Adipocyte (in vitro differentiated cells): Measurements from ENCODE around the gene UNC5B.

Source experiments
- DNase-seq: peaks from one replicate; pipeline ENCODE4 v3.0.0-alpha.2; 2015; ENCODE audit warnings: low read depth
- H3K27me3 ChIP-seq: replicated peaks from 2 replicates; pipeline ENCODE4 v1.7.0; 2013; ENCODE audit warnings: mild to moderate bottlenecking, low read length, moderate library complexity; ENCODE audit not compliant: control insufficient read depth, insufficient read depth
- H3K36me3 ChIP-seq: 2 replicates; pipeline ENCODE4 v1.7.0; 2013; ENCODE audit warnings: low read length, mild to moderate bottlenecking, moderate library complexity; ENCODE audit not compliant: control insufficient read depth, insufficient read depth, severe bottlenecking
- H3K4me1 ChIP-seq: 2 replicates; pipeline ENCODE4 v1.7.0; 2013; ENCODE audit warnings: mild to moderate bottlenecking, low read length, moderate library complexity; ENCODE audit not compliant: control insufficient read depth, insufficient read depth
- H3K4me3 ChIP-seq: 2 replicates; pipeline ENCODE4 v1.7.0; 2013; ENCODE audit warnings: mild to moderate bottlenecking, low read length, moderate library complexity
- H3K9ac ChIP-seq: 2 replicates; pipeline ENCODE4 v1.7.0; 2013; ENCODE audit warnings: mild to moderate bottlenecking, low read length, moderate library complexity
- H3K9me3 ChIP-seq: 2 replicates; pipeline ENCODE4 v1.7.0; 2013; ENCODE audit warnings: mild to moderate bottlenecking, low read length, moderate library complexity; ENCODE audit not compliant: control insufficient read depth

UNC5B gene

GRCh38 chr10:71321386-71321785 is 109.0 kb downstream of the UNC5B start:
- Histone ChIP-seq H3K4me3 (no peak overlapping the region), H3K36me3 (peaks cover 20% of the 10 kb centered on the region), H3K9me3 (no peaks in the 10 kb centered on the region), H3K27me3 (no peaks in the 10 kb centered on the region), H3K4me1 (peaks cover 6% of the 10 kb centered on the region), H3K9ac (no peak overlapping the region)
- DNase-seq = no peak

GRCh38 chr10:71323407-71323806 is 111.0 kb downstream of the UNC5B start:
- Histone ChIP-seq H3K9me3 (no peaks in the 10 kb centered on the region), H3K4me1 (peaks cover 6% of the 10 kb centered on the region), H3K36me3 (peaks cover 20% of the 10 kb centered on the region), H3K4me3 (no peak overlapping the region), H3K27me3 (no peaks in the 10 kb centered on the region), H3K9ac (no peak overlapping the region)
- peak; percentile 38 for DNase-seq

- no peak overlapping the region for H3K9ac ChIP-seq
- no peak for DNase-seq
- peaks cover 4% of the 10 kb centered on the region for H3K4me1 ChIP-seq
- H3K27me3 ChIP-seq = no peaks in the 10 kb centered on the region
- H3K36me3 ChIP-seq = peaks cover 20% of the 10 kb centered on the region
- H3K4me3 ChIP-seq = no peak overlapping the region
- no peaks in the 10 kb centered on the region for H3K9me3 ChIP-seq
These were observed 112.4 kb downstream of the UNC5B start for GRCh38 chr10:71324743-71325142.

- Histone ChIP-seq H3K27me3 (no peaks in the 10 kb centered on the region), H3K9ac (no peak overlapping the region), H3K4me3 (no peak overlapping the region), H3K9me3 (no peaks in the 10 kb centered on the region), H3K4me1 (no peaks in the 10 kb centered on the region), H3K36me3 (peaks cover 20% of the 10 kb centered on the region)
- no peak for DNase-seq
These were observed 112.9 kb downstream of the UNC5B start for GRCh38 chr10:71325267-71325666.

- H3K4me3 ChIP-seq = no peak overlapping the region
- H3K9me3 ChIP-seq = no peaks in the 10 kb centered on the region
- H3K4me1 ChIP-seq = no peaks in the 10 kb centered on the region
- H3K9ac ChIP-seq = no peak overlapping the region
- H3K27me3 ChIP-seq = no peaks in the 10 kb centered on the region
- DNase-seq = no peak
- H3K36me3 ChIP-seq = peaks cover 20% of the 10 kb centered on the region
These were observed 114.1 kb downstream of the UNC5B start for GRCh38 chr10:71326464-71326881.

- Histone ChIP-seq H3K4me3 (no peak overlapping the region), H3K4me1 (no peaks in the 10 kb centered on the region)
These were observed 118.5 kb downstream of the UNC5B start for GRCh38 chr10:71330789-71331404.

GRCh38 chr10:71331736-71332135 is 119.4 kb downstream of the UNC5B start:
- no peak for DNase-seq
- Histone ChIP-seq H3K27me3 (no peaks in the 10 kb centered on the region), H3K9ac (no peak overlapping the region), H3K4me3 (no peak overlapping the region), H3K4me1 (no peaks in the 10 kb centered on the region), H3K36me3 (no peaks in the 10 kb centered on the region), H3K9me3 (no peaks in the 10 kb centered on the region)

More at GRCh38 chr10:71330789-71331404, 118.5 kb downstream of the UNC5B start:
- no peak for DNase-seq
- Histone ChIP-seq H3K27me3 (no peaks in the 10 kb centered on the region), H3K36me3 (no peaks in the 10 kb centered on the region), H3K9ac (no peak overlapping the region), H3K9me3 (no peaks in the 10 kb centered on the region)

- H3K9me3 ChIP-seq = no peaks in the 10 kb centered on the region
- no peaks in the 10 kb centered on the region for H3K36me3 ChIP-seq
- no peaks in the 10 kb centered on the region for H3K4me1 ChIP-seq
- H3K4me3 ChIP-seq = no peak overlapping the region
- no peak overlapping the region for H3K9ac ChIP-seq
- DNase-seq = no peak
- no peaks in the 10 kb centered on the region for H3K27me3 ChIP-seq
These were observed 120.1 kb downstream of the UNC5B start for GRCh38 chr10:71332466-71332865.

- H3K36me3 ChIP-seq = no peaks in the 10 kb centered on the region
- H3K9me3 ChIP-seq = no peaks in the 10 kb centered on the region
- H3K4me3 ChIP-seq = no peak overlapping the region
- H3K9ac ChIP-seq = no peak overlapping the region
- no peak for DNase-seq
- H3K27me3 ChIP-seq = no peaks in the 10 kb centered on the region
- H3K4me1 ChIP-seq = no peaks in the 10 kb centered on the region
These were observed 120.9 kb downstream of the UNC5B start for GRCh38 chr10:71333129-71333887.

- no peaks in the 10 kb centered on the region for H3K9me3 ChIP-seq
- H3K36me3 ChIP-seq = peaks cover 4% of the 10 kb centered on the region
- H3K4me1 ChIP-seq = no peaks in the 10 kb centered on the region
- H3K27me3 ChIP-seq = no peaks in the 10 kb centered on the region
- no peak overlapping the region for H3K9ac ChIP-seq
- no peak overlapping the region for H3K4me3 ChIP-seq
- no peak for DNase-seq
These were observed 121.9 kb downstream of the UNC5B start for GRCh38 chr10:71334221-71334791.

GRCh38 chr10:71335173-71335708 is 122.9 kb downstream of the UNC5B start:
- Histone ChIP-seq H3K36me3 (peaks cover 4% of the 10 kb centered on the region), H3K27me3 (no peaks in the 10 kb centered on the region), H3K9ac (no peak overlapping the region), H3K4me1 (no peaks in the 10 kb centered on the region), H3K4me3 (no peak overlapping the region), H3K9me3 (no peaks in the 10 kb centered on the region)
- no peak for DNase-seq
